ENCODE data around the gene CYTH3.
"Not testable (repeated sequence)": the region's sequence is repeated elsewhere in the genome, so short reads cannot be mapped to it uniquely, and the experiment has no call there.

Gene CYTH3

DNA sequence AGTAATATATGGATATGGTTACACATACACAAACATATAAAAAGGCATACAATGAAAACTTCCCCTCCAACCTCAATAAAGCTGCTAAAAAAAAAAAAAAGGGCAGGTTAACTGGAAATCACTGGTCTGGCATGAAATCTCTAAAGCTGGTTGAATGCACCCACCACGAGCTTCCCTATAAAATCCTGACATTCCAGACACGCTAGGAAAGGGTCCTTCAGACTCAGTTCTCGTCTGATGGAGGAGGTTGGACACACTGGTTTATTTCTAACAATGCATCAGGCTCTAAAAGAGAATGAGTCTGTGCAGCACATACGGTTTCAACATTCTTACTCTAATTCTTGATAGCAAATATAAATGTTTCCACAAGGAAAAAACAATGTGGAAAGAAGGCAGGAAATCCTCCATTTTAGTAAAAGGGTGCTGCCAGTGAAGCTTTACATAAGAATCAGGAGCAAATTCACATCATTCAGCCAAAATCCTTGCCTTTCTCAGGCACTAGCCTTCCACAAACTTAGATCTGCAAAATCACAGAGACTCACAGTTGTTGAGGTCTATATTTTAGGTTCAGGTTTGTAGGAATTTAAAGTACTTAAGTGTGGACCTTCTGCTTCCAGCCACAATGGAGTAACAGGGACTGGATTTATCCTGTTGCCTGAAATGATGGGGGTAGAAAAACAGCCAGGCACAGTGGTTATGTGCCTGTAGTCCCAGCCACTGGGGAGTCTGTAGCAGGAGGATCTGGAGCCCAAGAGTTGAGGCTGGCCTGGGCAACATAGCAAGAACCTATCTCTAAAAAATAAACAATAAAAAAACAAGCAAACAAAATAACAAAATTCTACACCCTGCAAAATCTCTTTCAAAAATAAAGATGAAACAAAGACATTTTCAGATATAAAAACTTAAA, 73.5 kb downstream of the CYTH3 start:
- no peak for DNase-seq (ENCODE audit: low spot score)

DNA sequence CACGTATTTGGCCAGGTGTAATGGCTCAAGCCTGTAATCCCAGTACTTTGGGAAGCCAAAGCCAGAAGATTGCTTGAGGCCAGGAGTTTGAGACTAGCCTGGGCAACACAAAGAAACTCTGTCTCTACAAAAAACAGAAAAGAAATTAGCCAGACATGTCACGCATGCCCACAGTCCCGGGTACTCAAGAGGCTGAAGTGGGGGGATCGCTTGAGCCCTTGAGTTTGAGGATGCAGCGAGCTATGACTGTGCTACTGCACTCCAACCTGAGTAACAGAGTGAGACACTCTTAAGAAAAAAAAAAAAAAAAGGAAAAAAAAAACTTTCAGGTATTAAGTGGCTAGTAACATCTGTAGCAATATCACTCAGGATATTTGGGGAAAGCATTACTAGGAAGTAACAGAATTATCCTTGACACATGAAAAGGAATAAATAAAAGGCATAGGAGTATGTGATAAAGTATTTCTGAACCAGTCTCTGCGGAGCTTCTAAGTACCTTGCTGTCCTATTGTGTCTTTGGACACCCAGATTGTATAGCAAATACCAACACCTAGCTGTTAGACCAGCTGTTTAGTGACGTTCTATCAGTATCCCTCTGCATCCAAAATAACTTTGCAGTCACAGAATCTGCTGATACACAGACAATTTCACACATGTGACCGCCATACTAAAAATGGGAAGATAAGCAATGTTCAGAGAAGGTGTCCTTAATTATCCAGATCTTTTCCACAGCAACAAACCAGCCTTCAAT, 74.4 kb downstream of the CYTH3 start:
- no peak for DNase-seq (ENCODE audit: low spot score)

DNA sequence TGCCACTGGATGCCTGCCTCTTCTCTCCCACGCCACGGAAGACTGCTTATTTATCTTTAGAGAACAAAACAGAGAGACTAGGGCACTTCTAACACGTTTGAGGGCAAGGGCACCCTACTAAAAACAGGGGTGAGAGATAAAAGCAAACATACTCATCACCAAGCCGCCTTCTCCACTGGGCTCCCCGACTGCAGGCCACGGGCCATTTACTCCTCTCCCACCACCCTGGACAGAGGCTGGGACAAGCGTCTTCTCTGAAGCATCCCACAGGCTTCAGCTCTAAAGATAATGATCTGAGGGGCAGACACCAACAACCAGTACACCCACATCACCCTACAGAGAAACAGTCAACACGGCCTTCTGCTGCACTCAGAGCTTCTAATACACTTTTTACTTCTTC, 78.7 kb downstream of the CYTH3 start:
- no peak for DNase-seq (ENCODE audit: low spot score)

DNA sequence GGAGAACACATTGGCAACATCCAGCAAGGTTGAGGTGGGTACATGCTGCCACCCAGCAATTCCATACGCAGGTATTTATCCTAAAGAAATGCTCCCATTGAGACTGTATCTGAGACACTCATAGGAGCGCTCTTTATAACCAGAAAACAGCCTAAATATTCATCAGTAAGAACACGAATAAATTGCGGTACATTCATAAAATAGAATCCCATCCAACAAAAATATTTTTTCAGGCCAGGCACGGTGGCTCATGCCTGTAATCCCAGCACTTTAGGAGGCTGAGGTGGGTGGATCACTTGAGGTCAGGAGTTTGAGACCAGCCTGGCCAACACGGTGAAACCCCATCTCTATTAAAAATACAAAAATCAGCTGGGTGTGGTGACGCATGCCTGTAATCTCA, 81.9 kb downstream of the CYTH3 start:
- DNase-seq (ENCODE audit: low spot score): not testable (repeated sequence)

DNA sequence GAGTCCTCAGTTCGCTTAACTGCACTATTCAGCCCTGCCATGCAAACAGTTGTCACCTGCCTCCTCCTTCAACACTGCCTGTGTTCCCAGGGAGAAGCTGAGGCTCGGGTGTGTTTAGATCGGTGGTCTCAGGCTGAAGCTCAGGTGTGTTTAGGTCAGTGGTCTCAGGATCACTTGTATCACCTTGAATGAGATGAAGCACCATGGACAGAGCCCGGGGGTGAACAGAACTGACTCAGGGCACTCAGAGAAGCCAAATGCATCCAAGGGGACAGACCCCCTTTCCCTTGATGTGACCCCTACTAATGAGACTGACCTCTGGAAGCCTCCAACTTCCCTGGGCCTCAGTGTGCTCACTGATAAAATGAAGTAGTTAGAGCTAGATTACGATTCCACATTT, 84.0 kb downstream of the CYTH3 start:
- DNase-seq (ENCODE audit: low spot score): no peak

DNA sequence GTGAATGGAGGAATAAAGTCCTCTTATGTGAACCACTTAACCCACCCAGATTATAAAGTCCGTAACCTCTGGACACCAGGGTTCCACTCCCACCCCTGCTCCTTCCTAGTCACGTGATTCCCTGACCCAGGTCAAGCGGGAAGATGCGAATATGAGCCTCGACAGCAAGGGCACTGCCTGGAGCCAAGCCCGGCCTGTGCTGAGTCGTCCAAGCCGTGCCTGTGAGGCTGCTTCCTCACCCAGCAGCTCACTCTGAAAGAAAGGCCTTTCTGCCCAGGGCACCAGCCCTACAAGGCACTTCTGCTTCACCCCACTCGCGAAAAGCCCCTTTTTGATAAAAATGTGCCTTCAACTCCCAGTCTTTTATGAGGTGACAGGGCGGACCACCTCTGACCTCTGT, 85.8 kb downstream of the CYTH3 start:
- no peak for DNase-seq (ENCODE audit: low spot score)

DNA sequence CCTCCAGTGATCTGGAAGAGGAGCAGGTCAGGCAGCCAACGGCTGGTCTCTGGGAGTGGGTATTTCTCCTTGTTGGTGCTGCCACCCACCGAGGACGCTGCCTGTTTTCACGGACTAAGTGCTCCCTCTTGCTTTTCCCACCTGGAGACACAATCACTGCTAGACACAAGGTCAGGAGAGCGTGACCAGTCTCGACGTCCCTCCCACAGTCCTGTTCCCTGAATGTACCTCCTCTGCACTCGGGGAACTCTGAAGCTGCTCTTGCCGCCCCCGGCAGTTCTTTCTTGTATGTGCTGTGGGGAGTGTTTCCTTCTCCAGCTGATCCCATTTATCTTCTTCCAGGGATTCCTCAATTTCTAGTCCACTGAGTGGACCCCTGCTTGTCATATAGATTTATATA, 89.4 kb downstream of the CYTH3 start:
- DNase-seq (ENCODE audit: low spot score): no peak

DNA sequence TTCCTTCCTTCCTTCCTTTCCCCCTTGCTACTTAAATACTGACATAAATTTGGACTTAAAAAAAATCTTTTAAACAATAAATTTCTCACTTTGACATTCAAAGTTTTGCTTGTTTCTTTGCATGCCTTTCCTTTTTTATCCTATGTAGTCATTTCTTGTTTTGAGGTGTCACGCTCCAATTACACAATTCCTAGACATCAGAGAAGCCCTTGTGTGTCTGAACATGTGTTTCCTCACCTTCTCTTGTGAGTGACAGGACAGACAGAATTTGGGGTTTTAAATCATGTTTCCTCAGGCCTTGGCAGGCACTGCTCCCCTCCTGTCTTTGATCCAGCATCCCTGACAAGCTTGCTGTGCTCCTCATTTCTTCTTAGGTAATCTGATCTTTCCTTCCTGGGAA, 91.3 kb downstream of the CYTH3 start:
- DNase-seq (ENCODE audit: low spot score): peak; percentile 37

DNA sequence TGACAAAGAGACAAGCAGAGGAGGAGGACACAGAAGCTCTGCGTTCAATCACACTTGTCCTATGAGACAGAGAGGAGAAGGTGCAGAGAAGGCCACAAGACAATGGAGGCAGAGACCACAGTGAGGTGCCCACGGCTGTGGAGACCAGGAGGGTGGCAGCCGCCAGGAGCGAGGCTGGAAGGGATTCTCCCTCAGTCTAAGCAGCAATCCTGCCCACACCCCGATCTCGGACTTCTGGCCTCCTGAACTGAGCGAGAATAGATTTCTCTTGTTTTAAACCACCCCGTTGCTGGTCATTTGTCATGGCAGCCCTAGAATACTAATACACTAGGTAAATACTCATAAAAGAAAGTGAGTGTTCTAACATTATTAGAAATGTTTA, 92.1 kb downstream of the CYTH3 start:
- DNase-seq (ENCODE audit: low spot score): no peak

DNA sequence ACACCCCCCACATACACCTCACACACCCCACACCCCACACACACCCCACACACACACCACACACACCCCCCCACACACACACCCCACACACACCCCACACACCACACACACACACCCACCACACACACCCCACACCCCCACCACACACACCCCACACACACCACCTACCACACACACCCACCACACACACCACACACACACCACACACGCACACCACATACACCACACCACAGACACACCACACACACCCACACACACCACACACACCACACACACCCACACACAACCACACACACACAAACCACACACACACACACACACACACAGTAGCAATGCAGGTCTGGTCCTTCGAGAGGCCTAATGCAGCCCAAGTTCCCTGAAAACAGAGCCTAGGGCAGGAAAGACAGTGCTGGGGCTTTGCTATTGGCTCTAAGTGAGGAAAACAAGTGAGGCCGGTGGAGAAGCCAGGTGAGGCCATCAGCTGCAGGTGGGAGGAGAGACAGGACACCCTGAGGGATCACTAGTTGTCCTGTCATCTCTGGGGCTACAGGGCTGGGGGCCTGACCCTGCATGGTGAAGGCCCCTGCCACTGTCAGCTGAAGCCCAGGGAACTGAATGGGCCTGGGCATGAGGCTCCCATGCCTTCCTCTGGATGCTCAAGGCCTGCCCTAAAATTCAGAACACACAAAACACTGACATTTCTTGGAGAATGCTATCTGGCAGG, 92.6 kb downstream of the CYTH3 start:
- DNase-seq (ENCODE audit: low spot score): no peak

DNA sequence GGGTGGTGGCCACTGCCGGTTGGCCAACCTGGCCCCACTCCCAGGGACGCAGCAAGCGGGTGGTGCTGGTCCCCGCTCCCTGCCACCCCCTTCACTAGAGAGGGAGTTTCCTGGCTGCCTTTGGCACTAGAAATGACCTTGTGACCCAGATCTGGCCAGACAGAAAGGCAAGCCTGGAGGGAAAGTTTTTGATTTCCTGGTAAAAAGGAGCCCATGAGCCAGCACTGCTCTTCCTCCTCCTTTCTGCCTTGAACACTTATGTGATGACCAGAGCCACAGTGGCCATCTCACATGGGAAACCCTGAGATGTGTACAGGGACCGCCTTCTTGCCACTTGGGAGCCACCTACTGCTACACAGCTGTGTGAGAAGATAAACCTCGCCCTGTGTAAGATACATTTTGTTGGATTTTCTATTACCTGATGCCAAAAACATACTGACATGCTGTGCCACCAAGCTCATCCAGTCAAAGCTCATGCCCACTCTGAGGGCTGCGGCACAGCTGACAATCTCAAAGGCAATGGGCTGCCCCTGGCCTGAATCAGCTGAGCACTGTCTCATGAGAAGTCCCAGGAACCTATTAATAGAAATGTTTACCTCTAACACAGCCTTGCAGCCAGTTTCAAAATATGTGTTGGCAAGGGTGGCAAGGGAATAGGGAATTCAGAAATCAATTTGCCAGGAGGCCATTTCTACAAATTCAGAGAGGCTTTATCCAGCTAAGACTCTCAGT, 94.0 kb downstream of the CYTH3 start:
- DNase-seq (ENCODE audit: low spot score): no peak

DNA sequence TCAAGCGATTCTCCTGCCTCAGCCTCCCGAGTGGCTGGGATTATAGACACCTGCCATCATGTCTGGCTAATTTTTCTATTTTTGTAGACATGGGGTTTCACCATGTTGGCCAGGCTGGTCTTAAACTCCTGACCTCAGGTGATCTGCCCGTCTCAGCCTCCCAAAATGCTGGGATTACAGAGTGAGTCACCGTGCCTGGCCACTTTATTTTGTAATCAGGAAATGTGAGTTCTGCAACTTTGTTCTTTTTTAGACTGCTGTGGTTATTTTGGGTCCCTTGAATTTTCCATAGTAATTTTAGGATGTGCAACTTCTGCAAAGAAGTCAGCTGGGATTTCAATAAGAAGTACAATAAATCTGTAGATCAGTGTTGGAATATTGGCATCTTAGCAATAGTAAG, 96.8 kb downstream of the CYTH3 start:
- peak; percentile 61 for DNase-seq (ENCODE audit: low spot score)

DNA sequence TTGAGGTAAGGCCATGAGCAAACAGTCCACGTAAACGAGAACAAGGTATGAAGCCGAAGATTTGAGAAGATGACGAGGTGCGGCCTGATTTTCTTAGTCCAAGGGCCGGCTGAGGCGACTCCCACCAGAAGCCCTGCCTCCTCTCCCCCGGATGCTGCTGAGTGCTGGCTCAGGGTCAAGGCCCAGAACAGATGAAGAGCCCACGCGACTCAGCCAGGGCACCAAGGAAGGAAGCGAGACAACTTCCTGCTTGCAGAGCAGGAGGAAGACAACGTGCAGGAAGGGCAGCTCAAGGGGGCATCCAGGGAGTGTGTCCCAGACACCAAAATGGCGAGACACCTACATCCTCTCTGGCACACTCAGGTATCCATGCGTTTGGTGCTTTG, 99.5 kb downstream of the CYTH3 start:
- peak; percentile 52 for DNase-seq (ENCODE audit: low spot score)

DNA sequence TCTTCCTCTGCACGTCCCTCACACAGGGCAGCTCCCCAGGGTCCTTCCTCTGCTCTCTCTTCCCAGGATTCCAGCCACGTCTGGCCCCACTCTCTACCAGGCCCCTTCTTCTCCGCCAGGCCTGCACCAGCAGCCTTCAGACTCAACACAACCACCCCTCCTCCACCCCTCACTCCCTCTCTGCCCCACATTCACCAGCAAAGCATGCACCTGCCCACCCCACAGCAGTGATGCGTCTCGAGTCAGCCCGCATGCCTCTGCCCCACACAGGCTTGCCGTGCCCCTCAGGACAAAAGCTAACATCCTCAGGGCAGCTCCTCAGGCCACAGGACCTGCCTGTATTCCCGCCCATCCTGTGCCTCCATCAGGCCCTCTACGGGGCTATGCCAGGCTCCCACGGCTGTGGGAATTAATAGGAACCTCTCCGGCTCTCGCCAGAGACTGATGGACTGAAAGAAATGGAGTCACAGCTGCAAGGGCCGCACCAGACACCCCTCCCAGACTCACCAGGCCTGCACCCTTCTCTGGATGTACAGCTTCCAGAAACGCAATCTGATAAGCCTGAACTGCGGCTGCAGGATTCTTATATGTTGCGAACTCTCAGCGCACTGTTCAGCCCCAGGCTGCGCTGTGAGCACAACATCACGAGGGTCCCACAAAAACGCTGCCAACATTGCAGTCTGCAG, 100.1 kb downstream of the CYTH3 start:
- no peak for DNase-seq (ENCODE audit: low spot score)

DNA sequence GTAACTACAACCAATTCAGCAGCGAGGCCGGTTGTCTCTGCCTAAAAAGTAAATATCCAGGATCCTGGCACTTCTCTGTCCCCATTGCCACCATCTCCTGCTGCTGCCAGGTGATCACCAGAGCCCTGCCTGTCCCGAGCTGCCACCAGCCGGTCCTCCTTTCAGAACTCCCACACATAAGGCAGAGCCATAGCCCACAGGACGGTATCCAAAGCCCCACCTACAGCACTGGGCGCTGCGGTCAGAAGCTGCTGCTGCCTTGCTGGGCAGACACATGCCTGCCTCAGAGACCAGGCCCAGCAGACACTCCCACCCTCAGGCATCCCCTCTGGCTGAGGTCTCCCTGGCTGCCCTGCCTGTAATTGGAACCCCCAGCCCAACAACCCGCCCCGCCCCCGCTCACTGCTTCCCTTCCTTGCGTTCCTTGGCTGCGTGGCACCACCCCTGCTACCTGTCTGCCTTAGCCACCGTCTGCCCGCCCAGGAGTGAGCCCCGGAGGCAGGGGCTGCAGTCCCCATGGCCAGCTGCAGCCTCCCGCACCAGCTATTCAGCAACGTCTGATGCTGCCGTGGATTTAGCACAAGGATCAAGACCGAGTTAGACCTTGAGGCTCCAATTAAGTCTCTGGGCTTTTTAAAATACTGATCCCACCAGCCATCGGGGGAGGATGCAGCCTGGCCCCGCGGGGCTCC, 100.7 kb downstream of the CYTH3 start:
- DNase-seq (ENCODE audit: low spot score): no peak

DNA sequence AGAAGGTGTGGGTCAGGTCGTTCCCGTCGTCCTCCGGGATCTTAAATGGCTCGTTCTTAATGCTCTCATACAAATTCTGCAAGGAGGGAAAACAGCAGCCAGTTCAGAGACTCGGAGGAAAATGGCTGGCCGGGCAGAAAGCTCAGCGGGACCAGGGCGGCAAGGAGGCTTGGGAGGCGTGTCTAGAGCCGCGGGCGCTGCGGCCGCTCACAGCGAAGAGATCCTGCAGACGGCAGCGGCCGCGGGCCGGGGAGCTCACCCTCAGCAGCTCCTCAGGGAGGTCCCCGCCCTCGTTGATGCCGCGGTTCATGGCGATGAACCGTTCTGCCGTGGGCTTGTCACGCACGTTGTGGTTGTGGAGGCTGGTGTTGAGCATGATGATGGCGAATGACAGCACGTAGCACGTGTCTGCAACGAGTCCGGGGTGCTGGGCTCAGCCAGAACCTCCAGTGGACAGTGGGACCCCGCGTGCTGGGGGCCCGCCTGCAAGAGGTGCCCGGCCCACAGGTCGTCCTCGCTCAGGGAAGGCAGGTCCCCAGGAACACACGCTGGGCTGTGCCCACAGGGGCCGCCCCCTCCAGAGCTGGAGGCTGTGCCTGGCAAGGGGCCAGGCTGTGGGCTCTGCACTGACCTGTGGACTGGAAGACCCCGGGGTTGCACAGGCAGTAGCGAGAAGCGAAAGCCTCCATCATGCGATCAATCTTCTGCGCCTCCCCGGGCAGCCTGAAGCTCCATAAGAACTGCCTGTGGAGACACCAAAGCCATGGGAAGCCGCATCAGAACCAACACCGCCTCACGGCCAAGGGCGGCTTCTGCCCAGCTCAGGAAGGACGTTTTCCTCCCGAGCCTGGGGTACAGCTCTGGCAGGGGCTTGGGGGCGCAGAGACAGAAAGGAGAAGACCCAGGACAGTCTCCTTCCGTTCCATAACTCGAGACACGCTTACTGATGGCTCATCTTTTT, 101.6 kb downstream of the CYTH3 start:
- DNase-seq (ENCODE audit: low spot score): no peak

DNA sequence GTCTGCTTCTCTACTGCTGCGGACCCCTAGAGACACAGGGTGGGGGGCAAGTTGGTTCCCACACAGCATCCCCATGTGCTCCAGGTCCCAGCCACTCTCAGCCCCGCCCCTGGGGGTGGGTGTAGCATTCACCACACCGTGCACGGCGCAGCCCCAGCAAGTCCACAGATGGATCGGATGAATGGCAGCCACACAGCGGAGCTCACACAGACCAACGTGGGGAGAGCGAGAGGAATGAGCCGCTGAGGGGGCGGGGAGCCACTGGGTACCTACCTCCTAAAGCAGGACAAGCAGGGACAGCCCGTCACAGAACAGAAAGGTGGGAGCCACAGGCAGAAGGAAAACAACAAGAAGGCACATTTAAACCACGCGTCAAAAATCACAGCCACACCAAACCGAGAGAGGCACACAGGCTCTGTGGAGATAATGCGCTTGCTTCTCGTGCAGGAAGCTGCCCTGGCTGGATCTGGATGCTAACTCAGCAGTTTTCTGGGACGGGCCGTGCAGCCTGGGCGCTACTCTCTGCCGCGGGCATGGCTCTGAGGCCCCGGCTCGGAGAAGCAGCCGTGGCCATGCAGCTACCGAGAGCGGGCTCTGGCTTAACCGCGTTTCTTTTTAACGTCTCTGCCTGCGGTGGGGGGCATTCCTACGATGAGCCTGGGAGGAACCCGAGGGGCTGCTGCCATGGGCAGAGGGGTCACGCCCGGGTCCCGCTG, 102.5 kb downstream of the CYTH3 start:
- no peak for DNase-seq (ENCODE audit: low spot score)

DNA sequence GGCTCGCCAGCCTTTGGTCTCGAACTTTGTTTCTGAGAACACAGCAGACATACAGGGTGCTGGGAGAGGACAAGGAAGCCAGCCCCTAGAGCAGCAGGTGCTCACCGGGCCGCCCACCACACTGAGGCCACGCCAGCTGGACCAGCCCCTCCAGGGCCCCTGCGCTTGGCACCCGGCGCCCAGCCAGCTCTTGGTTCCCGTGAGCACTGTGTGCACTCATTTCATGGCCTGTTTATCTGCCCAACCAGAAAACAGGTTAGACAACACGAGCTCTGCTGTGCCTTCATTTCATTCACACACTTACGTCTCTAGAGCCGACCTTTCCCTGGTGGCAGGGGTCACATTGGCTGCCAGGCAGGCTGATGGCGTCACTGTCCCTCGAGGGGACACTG, 104.0 kb downstream of the CYTH3 start:
- DNase-seq (ENCODE audit: low spot score): no peak
